Breast epithelium (tissue), 4 donors: Measurements from ENCODE around the gene RSPO3. TPM values are rescaled to one million over a fixed set of nuclear protein-coding genes. Genes with fewer than 3 reads are reported as not detected.
"Not testable (repeated sequence)": the region's sequence is repeated elsewhere in the genome, so short reads cannot be mapped to it uniquely, and the experiment has no call there.

ENCODE experiments used
- DNase-seq, 2 donors: peaks; one replicate each; pipeline ENCODE4 v3.0.0-alpha.2; 2019; ENCODE audit warnings: low spot score in 2 of 2
- H3K27ac ChIP-seq, 2 donors: fragments of 200-600 bp; sonication (generic) in 1 of 2; one replicate each; pipeline ENCODE4 v1.5.1; 2016 to 2019; ENCODE audit warnings: mild to moderate bottlenecking in 1 of 2
- H3K27me3 ChIP-seq, 2 donors: fragments of 200-600 bp; sonication (generic) in 1 of 2; one replicate each; pipeline versions ENCODE4 v1.5.1 to v1.6.0; 2017 to 2019; ENCODE audit warnings: control low read depth in 1 of 2, mild to moderate bottlenecking in 1 of 2
- H3K36me3 ChIP-seq: fragments of 200-600 bp; one replicate; pipeline ENCODE4 v1.5.1; 2019
- H3K4me1 ChIP-seq, 2 donors: fragments of 200-600 bp; sonication (generic); one replicate each; pipeline ENCODE4 v1.5.1; 2016 to 2019; ENCODE audit warnings: control low read depth in 1 of 2
- H3K4me3 ChIP-seq, 3 donors: fragments of 200-600 bp; sonication (generic); 1 replicate in 2 of 3; 2 replicates in 1 of 3; pipeline ENCODE4 v1.5.1; 2016 to 2019; ENCODE audit warnings: mild to moderate bottlenecking in 3 of 3, moderate library complexity in 2 of 3
- H3K9me3 ChIP-seq, 2 donors: fragments of 200-600 bp; sonication (generic) in 1 of 2; one replicate each; pipeline ENCODE4 v1.5.1; 2016 to 2019; ENCODE audit warnings: control low read depth in 1 of 2
- POLR2A ChIP-seq: fragments of 450-650 bp; IDR thresholded peaks from one replicate; pipeline ENCODE4 v1.6.1; 2016; ENCODE audit warnings: antibody characterized with exemption, mild to moderate bottlenecking, moderate library complexity
- POLR2AphosphoS5 ChIP-seq, 3 donors: sonication (generic); formaldehyde crosslinking; IDR thresholded peaks; one replicate each; pipeline ENCODE4 v1.6.1; 2017; ENCODE audit warnings: antibody characterized with exemption in 3 of 3
- intact Hi-C: fragments of 100-400 bp; cut with DNase I; formaldehyde crosslinking; loops from one replicate; pipeline ENCODE4 v1.15.1; 2023; ENCODE audit warnings: low total_unique reads
- total RNA-seq, 3 donors: library from RNA; depleted of rRNA; stranded (reverse); fragments of >200 nt; gene quantifications; one replicate each; pipeline ENCODE4 v1.1.0, GENCODE V29; 2016
- TF ChIP-seq, protein P1 (sequence below), 3 donors: fragments of 450-650 bp; IDR thresholded peaks; one replicate each; pipeline ENCODE4 v1.5.1; 2016 to 2017; ENCODE audit warnings: antibody characterized with exemption in 3 of 3, mild to moderate bottlenecking in 3 of 3, moderate library complexity in 3 of 3

The RSPO3 gene
- total RNA-seq, 3 donors from 2014 or later, result 5.9 to 23.3 (median 16.2) TPM

DNA sequence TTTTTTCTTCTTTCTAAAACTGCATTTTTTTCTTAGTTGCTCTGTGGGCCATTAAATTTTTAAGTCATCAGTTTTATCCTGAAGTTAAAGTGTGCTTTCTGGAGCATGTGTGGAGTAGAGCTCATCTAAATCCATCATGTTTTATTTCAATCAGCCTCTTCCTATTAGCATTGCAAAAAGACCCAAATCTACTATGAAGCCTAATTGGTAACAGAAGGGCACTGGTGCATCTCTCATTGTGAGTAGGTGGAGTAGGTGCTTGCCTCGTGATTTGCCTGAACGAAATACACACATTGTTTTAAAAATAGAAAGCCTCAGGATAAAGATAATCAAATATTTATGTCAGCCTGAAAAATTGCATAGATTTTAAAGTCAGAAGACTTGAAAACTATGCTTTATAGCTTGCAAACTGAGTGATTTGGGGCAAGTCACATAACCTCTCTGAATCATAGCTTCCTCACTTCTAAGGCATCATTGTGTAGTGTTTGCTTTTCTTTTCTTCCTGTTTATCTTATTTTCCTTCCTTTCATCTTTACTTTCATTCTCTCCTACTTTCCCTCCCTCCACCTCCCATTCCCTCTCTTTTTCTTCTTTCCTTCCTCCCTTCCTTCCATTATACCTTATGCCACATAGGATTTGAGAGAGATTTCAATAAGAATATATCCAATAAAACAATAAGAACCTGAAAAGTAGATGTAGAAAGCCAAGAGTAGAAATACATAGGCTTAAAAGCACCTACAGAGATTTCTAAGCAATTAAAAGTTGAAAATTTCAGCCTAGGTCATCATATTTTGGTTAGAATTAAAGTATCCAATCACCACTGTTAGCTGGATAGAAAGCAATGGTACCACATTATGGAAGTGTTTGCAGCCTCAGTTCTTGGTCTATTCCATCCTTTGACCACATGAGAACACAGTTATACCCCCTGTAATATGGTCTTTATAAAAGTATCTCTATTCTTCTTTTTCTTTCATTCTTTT, 98.6 kb downstream of the RSPO3 start:
- peaks cover 0 to 4% of the 10 kb centered on the region in 2 donors for H3K9me3 ChIP-seq
- DNase-seq, result no peak
- TF ChIP-seq, protein P1, sequence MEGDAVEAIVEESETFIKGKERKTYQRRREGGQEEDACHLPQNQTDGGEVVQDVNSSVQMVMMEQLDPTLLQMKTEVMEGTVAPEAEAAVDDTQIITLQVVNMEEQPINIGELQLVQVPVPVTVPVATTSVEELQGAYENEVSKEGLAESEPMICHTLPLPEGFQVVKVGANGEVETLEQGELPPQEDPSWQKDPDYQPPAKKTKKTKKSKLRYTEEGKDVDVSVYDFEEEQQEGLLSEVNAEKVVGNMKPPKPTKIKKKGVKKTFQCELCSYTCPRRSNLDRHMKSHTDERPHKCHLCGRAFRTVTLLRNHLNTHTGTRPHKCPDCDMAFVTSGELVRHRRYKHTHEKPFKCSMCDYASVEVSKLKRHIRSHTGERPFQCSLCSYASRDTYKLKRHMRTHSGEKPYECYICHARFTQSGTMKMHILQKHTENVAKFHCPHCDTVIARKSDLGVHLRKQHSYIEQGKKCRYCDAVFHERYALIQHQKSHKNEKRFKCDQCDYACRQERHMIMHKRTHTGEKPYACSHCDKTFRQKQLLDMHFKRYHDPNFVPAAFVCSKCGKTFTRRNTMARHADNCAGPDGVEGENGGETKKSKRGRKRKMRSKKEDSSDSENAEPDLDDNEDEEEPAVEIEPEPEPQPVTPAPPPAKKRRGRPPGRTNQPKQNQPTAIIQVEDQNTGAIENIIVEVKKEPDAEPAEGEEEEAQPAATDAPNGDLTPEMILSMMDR (IDR thresholded peaks at IDR 0.05), result no peak
- no peak for TF ChIP-seq POLR2A
- H3K4me3 ChIP-seq, result no peak overlapping the region
- intact Hi-C loops, result no loop called here
- H3K27ac ChIP-seq, result no peak overlapping the region
- H3K4me1 ChIP-seq, result no peaks in the 10 kb centered on the region
- H3K36me3 ChIP-seq, result no peaks in the 10 kb centered on the region
- H3K27me3 ChIP-seq, result no peaks in the 10 kb centered on the region

DNA sequence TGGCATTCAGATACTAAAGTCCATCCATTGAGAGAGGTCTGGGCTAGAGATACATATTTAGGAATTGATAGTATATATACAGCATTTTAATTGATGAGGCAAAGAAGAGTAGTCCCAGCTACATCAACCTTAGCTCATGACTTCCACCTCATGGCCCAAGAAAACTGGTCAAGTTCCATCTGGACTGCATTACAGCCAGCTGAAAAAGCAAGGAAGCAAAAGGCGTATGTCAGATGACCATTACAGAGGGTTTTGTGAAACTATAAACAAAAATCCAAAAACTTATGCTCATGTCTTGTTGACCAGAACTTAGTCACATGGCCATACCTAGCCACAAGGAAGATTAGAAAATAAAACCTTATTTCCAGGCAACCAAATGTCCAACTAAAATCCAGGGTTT, 101.4 kb downstream of the RSPO3 start:
- H3K27ac ChIP-seq, result peak overlapping the region in 1 of 2 donors; percentile 31
- TF ChIP-seq POLR2A, result no peak
- no peak for TF ChIP-seq POLR2AphosphoS5 (IDR thresholded peaks at IDR 0.05)
- TF ChIP-seq, protein P1 (IDR thresholded peaks at IDR 0.05), result no peak
- H3K27me3 ChIP-seq, result no peaks in the 10 kb centered on the region
- no peaks in the 10 kb centered on the region for H3K36me3 ChIP-seq
- DNase-seq, result no peak
- H3K9me3 ChIP-seq, result peaks cover 0 to under 1% of the 10 kb centered on the region in 2 donors
- H3K4me3 ChIP-seq, result no peak overlapping the region
- intact Hi-C loops, result no loop called here
- H3K4me1 ChIP-seq, result no peaks in the 10 kb centered on the region

DNA sequence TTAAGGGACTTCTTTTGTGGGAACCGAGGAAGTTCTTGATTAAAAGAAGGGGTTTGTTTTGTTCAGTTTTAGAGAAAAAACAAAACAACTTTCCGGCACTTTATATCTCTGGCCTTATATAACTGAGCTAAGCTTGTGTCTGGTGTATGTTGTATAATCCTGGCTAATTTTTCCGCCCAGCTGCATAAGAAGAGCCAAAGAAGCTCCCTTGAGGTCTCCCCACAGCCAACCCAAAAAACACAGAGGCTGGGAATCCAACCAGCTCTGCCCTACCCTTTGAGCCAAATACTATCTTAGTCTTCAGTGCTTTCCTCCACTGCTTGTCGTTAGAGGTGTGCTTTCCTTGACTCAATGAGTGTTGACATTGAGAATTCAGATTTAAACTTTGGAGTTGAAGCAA, 102.7 kb downstream of the RSPO3 start:
- H3K4me1 ChIP-seq, result no peaks in the 10 kb centered on the region
- no peaks in the 10 kb centered on the region for H3K36me3 ChIP-seq
- TF ChIP-seq POLR2A, result no peak
- no peak for TF ChIP-seq POLR2AphosphoS5 (IDR thresholded peaks at IDR 0.05)
- TF ChIP-seq, protein P1 (IDR thresholded peaks at IDR 0.05), result no peak
- intact Hi-C loops, result no loop called here
- H3K27ac ChIP-seq, result no peak overlapping the region
- no peaks in the 10 kb centered on the region for H3K27me3 ChIP-seq
- H3K4me3 ChIP-seq, result no peak overlapping the region
- H3K9me3 ChIP-seq, result no peaks in the 10 kb centered on the region
- no peak for DNase-seq

DNA sequence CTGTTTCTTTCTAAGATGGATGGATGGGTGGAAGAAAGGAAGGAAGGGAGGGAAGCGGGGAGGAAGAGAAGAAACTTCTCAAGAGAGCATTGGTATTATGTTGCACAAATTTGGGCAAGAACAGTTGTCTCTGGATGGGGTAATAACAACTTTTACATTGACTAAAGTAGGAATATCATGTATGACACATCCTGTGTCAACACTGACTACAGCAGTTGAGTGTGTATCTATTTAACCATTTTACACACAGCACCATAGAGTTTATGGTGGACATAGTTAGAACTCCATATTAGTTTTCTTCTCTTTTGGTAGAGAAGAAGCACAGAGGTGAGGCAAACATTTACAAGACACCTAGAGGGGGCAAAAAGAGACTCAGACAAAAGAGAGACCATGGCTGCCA, 103.9 kb downstream of the RSPO3 start:
- DNase-seq, result no peak
- intact Hi-C loops, result no loop called here
- TF ChIP-seq, protein P1 (IDR thresholded peaks at IDR 0.05), result no peak
- TF ChIP-seq POLR2AphosphoS5 (IDR thresholded peaks at IDR 0.05) (no peak), POLR2A (no peak)
- no peaks in the 10 kb centered on the region for H3K4me1 ChIP-seq
- H3K27ac ChIP-seq, result no peak overlapping the region
- H3K9me3 ChIP-seq, result no peaks in the 10 kb centered on the region
- H3K36me3 ChIP-seq, result no peaks in the 10 kb centered on the region
- H3K27me3 ChIP-seq, result no peaks in the 10 kb centered on the region
- no peak overlapping the region for H3K4me3 ChIP-seq

DNA sequence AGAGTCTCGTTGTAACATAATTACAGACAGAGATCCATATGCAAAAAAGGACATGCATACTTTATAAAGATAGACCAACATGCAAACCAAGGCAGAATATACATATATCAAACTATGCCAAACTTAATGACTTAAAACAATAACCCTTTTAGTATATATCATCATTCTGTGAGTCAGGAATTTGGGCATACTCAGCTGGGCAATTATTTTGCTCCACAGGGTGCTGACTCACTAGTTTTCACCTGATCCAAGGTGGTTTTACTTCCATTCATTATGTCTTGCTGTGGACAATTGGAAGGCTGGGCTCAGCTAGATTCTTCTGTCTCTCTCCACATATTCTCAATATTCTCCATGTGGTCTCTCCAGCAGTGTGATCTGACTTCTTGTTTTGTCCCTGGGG, 107.0 kb downstream of the RSPO3 start:
- Histone ChIP-seq H3K4me3 (no peak overlapping the region), H3K27me3 (no peaks in the 10 kb centered on the region), H3K9me3 (peaks cover 0 to 4% of the 10 kb centered on the region in 2 donors), H3K27ac (no peak overlapping the region), H3K4me1 (no peaks in the 10 kb centered on the region), H3K36me3 (no peaks in the 10 kb centered on the region)
- DNase-seq, result no peak
- TF ChIP-seq, protein P1 (IDR thresholded peaks at IDR 0.05), result no peak
- TF ChIP-seq POLR2AphosphoS5 (IDR thresholded peaks at IDR 0.05), result no peak
- no peak for TF ChIP-seq POLR2A
- intact Hi-C loops, result no loop called here

DNA sequence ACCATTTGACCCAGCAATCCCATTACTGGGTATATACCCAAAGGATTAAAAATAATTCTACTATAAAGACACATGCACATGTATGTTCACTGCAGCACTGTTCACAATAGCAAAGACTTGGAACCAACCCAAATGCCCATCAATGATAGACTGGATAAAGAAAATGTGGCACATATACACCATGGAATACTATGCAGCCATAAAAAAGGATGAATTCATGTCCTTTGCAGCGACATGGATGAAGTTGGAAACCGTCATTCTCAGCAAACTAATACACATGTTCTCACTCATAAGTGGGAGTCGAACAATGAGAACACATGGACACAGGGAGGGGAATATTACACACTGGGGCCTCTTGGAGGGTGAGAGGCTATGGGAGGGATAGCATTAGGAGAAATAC, 115.3 kb downstream of the RSPO3 start:
- H3K36me3 ChIP-seq, H3K27me3 ChIP-seq, H3K27ac ChIP-seq, DNase-seq, H3K4me1 ChIP-seq, intact Hi-C loops, H3K4me3 ChIP-seq: not testable (repeated sequence)
- peaks cover 5 to 24% of the 10 kb centered on the region in 2 donors for H3K9me3 ChIP-seq
